NCI-H2196 treated with DMSO at 0.1 percent for 48 hours (cell line): ENCODE data around the gene STOX2.
A peak's percentile ranks its signal among the peaks of the same experiment; 100 is the strongest.

Experiments
- DNase-seq: peaks from one replicate; lab custom pipeline; 2025; ENCODE audit not compliant: unreplicated experiment; lab: John Stamatoyannopoulos, UW

Gene STOX2, protein sequence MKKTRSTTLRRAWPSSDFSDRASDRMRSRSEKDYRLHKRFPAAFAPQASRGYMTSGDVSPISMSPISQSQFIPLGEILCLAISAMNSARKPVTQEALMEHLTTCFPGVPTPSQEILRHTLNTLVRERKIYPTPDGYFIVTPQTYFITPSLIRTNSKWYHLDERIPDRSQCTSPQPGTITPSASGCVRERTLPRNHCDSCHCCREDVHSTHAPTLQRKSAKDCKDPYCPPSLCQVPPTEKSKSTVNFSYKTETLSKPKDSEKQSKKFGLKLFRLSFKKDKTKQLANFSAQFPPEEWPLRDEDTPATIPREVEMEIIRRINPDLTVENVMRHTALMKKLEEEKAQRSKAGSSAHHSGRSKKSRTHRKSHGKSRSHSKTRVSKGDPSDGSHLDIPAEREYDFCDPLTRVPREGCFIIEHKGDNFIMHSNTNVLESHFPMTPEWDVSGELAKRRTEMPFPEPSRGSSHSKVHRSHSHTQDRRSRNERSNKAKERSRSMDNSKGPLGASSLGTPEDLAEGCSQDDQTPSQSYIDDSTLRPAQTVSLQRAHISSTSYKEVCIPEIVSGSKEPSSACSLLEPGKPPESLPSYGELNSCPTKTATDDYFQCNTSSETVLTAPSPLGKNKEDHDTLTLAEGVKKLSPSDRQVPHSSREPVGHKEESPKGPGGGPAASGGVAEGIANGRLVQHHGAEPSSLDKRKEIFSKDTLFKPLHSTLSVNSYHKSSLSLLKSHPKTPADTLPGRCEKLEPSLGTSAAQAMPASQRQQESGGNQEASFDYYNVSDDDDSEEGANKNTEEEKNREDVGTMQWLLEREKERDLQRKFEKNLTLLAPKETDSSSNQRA (N-terminal part only)

DNA sequence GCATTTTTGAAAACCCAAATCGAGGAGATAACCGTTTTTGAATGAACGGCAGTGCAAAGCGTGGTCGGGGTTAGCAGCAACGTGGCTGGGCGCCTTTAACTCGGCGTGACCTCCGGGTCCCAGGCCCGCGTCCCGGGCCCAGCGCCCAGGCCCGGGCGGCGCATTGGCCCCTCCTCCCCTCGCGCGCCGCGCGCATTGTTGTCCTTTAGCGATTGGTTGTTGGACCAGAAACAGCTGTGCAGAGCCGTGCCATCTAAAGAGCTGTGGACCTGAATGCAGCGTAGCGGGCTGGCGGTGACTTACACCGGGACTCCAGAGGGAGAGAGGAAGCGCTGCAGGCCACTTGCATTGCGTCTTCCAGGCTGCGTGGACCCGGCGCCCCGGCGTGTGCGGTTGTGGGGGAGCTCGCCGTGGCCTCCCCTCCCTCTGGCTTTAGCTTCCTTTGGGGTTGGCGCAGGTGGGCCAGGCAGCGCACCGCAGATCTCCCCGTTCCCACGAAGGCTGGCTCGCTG is at the start of gene STOX2:
STOX2 (plus strand) TSS at position 227 of the 512 bp plus-strand sequence. CDS start 1,484 bp downstream, outside the sequence.
- DNase-seq = no peak

DNA sequence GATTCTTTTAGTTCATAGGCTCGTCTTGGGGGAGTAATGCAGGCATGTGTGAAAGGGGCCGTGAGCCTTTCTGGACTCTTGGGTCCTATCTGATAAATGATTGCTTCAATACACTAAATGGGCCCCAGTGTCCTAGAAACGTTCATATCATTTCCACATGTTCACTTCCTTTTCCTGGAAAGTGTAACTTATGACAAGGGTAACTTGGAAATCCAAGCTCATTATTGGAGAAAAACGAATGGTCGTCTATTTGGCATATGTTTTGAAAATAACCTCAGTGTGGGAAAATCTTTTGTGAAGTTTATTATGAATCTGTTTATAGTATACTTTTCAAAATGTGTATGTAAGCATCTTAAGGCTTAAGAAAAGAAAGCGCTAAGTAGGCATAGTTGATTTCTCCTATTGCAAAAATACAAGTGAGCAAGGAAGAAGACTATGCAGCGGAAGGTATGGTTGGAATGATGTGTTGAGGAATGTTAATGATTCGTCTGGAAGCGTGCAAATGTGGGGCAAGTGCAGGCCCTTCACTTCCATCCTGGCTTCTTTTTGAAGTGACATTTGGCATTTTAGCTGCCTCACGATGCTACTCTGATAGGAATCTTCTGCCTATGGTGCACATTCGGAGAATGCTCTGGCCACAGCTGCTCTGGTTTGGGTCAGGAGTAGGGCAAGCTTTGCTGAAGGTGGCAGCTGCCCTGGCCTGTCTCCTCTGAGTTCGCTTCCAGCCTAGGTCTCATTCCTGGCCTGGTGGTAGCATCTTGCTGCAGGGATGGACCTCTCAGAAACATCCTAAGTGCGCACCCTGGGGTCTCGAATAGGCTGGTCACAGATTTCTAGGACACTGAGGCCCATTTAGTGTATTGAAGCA is 49.5 kb upstream of the STOX2 start:
- DNase-seq = no peak

DNA sequence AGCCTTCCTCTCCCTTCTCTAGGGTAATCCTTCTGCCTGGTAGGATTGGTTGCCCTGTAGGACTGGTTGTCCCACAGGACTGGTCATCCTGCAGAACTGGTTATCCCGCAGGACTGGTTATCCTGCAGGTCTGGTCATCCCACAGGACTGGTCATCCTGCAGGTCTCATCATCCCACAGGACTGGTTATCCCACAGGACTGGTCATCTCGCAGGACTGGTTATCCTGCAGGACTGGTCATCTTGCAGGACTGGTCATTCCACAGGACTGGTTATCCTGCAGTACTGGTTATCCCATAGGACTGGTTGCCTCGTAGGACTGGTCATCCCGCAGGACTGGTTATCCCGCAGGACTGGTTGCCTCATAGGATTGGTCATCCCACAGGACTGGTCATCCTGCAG is 48.1 kb upstream of the STOX2 start:
- DNase-seq = no peak

DNA sequence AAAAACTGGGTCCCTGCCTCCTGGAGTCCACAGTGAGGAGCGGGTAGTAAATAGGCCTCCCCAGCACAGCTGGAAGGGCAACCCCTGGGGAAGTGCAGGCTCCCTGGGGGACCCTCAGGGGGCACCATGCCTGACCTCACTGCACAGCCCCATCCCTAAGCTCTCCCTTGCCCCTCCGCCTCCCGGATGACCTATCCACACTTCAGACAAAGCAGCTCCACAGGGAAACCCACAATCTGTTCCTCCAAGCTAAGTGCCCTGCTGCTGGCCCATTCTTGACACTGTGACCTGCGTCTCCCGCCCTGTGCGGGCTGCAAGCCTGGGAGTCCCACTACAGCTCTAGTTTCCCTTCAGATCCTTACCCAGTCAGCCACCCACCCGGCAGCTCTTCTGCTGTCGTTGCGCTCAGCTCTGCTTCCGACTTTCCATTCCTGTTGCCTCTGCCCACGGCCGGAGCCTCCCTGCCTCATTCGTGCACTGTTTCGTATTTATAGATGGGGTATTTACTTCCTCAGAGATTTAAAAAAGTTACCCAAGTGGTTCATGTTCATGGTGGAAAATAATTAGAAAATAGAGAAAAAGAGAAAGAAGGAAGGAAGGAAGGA is 47.0 kb upstream of the STOX2 start:
- no peak for DNase-seq

DNA sequence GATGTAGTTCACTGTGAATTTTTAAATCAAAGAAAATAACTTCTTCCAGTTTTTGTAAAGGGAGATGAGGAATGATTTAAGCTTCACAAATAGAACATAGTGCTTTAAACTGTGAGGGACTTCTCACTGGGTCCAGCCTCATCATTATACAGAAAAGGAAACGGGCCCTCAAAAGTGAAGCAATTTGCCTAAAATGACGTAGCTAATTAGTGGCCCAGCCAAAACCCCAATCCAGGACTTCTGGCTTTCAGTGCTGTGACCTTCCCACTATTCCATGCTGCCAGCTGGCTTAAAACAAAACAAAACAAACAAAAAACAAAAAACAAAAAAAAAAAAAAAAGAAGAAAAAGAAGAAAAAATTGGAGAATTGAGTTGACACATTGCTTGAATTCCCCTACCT is 45.0 kb upstream of the STOX2 start:
- DNase-seq = no peak

DNA sequence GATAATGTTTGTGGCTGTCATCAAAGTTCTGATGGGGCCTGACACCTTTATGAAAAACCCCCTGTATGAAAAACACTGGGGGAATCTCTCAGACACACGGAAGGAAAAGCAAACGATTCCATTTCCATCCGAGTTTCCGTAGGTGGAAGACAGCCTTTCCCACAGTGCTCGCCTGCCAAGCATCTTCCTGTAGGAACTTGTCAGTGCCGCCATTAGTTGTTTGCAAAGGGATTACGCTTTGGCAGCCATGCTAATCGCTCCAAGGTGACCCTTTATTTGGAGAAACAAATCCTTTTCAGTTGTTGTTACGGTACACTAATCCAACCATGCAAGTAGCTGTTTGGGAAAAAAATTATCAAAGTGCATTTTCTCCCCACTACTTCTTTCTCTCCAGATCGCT is 44.4 kb upstream of the STOX2 start:
- DNase-seq = no peak

DNA sequence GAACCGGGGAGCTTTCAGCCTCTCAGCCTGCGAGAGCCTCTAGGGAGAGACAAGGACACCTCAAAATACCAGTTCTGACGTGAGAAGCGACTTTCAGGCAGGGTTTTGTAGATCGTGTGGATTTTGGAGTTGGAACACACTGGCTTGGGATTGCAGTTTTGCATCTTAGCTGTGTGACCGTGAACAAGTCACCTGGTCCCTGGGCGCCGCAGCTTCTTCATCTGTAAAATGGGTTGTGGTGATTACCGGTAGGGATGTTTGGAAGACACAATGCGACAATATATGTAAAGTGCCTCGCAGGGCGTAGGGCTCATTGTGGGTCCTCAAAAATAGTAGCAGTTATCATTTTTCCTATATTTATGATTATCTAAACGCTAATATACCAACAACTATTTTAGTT is 43.7 kb upstream of the STOX2 start:
- DNase-seq = no peak

DNA sequence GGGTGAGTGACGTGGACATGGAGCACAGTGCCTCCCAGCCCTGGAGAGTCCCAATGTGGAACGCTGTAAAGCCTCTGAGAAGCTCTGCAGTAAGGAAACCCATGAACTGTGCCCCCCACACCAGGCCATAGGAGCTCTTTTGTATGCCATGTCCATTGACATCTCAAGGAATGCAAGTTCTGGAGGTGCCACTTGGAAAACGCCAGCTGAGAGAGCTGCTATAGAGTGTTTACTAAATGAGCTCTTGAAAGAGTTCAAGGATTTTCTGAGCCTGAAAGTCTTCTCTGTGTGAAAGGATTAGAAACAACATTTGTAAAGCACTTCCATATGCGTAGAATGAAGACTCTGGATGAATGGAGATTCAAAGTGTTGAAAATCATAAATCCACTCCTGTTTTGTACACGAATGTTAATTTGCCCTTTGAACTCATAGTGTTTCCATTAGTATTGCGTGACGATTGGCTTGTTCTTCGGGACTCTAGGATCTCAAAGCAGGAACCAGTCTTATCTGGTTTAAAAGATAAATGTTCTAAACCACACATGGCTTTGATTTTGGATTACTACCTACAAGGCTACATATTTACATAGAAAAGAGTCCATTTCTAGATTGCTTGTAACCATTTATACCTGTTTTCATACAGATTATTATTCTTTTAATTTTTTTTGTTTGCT is 41.8 kb upstream of the STOX2 start:
- no peak for DNase-seq

DNA sequence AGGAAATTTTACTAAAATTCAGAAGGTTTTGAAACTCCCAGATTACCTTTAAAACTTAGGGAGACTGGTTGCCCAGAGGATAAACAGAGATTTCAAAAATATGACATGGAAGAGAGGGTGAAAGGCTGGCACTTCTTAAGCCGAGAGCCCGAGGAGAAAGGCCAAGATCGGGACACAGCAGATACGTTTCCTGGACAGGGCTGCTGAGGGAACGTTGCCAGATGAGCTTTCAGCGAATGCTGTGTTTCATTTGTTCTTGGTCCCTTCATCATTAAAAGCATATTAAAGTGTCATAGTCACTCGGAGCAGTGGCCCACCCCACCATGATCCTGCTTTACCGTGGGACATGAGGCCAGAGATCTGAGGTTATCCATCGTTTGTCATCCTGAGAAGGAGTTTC is 37.9 kb upstream of the STOX2 start:
- no peak for DNase-seq

DNA sequence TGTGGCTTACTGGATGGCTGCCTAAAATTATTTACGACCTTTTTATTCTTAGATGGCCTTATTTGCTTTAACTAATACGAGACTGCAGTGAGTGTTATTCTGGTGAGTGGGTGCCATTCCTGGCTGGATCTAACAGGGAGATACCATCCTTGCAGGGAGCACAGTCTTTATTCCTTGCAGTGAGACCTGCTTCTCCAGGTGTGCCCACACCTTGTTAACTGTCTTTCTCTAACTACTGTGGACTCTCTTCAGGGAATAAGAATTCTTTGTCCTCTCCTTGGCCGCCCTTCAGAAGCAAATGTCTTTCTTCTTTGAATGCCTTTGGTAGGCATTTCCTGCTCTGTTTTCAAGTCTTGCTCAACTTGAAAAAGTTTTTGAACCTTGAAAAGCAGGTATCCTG is 34.1 kb upstream of the STOX2 start:
- no peak for DNase-seq

DNA sequence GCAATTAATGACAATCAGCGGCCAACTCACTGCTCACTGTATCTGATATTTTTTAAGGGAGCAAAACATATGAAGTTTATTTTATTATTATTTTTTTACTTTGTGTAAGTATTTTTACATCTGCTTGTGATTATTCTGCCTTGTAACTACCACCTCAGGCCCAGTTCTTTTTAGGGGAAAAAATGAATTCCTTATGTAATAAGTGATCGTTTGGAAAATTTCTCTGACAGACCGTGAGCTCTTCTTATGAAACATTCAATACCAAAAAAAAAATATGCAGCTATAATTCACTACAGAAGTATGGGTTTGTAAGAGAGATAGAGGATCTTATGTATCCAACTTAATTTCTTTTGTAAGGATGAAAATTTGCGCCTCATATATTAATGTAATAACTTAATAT is 33.5 kb upstream of the STOX2 start:
- DNase-seq = no peak

DNA sequence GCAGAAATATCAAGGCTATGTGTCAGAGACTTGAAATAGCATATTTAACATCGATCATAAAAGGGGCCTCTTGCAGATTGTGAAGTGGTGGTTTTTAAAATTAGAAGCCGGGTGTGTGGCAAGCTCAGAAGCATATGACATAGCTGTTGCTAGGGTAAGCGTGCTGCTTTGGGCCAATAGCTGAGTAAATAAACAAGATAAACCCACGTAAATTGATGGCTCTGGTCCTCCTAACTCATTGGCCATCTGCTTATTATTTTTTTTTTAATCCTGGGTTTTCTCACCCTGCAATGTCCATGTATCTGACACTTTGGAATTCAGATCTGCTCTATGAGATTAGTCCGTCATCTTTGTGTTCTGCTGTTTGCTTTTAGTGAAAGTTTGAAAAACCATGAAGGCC is 32.6 kb upstream of the STOX2 start:
- DNase-seq = no peak

DNA sequence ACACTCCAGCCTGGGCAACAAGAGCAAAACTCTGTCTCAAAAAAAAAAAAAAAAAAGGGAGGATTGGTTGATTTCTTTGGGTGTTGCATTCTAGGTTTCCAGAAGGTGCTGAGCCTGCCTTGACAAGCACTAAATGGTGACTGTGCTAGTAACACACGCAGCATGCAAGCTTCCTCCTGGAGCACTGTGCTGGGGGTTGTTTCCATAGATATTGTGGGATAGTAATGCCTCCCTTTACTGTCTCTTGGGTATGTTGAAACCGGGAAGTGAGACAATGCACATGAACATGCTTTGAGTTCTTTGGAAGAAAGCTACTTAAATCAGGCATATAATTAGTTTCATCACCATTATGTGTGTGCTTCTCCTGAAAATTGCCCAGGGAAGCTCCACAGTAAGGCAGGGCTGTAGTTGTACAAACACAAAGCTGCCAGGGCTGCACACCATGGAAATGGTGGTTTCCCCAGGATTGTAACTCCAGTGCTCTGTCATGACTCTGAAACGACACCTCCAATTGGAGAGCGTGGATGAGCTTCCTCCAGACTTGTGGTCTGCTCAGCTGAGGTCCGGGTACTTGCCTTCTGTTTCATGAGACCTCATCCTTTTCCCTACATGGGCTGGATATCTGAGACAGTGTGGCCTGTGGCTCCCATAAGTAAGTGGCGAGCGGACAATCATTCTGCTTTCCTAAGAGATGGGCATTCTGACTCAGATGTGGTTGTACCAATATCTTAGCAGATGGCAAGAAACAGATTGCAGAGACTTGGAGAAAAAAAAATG is 31.5 kb upstream of the STOX2 start:
- no peak for DNase-seq

DNA sequence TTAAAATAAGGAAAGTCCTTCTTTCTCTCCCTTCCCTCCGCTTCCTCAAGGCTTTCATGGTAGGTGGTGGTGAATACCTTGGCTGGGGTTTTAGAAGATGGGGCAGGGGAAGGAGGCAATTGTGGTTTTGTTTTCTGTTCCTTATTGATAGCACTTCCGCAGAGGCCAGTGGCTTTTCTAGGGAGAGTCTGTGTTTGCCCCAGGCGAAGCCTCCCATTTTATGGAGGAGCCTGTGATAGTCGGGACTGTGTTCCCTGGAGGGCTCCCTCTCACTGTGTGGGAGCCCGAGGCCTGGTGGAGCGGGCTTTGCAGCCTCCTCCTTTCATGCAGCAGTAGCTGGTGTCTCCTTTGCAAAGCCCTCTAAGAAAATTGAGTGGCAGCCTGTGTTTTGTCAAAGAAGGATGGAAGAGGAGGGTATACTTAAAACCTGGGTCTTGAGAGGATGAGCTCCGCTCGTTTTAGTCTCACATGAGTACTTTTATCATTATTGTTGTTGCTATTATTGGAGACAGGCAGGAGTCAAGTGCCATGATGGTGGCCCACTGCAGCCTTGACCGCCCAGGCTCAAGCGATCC is 29.8 kb upstream of the STOX2 start:
- no peak for DNase-seq

DNA sequence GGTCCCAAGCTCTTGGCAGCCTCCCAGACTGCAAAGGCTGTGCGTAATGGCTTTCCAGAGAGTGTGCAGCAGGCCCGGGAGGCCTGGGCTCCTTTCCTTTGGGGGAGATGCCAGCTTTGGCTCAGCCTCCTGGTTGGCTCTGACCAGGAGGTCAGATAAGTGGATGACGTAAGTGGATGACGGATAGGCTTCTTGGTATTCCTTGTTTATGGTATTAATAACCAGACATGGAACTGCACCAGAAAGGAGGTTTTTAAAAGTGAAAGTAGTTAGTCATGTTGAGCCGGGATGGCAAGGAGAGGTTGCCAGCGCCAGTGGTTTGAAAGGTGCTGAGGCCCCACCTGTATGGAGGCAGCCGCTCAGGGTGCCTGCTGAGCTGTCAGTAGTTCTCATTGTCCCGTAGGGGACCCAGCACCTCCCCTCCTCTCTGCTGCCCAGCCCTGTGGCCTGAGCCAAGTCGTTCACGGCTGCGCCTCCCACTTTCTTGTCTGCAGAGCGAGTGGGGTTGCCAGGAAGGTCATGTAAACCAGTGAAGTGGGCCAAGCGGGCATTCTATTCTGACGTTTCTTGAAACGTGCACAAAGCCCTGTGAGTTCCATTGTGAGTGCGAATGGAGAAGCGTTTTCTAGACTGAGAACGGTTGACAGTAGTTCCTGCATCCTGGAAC is 28.7 kb upstream of the STOX2 start:
- peak; percentile 42 for DNase-seq

DNA sequence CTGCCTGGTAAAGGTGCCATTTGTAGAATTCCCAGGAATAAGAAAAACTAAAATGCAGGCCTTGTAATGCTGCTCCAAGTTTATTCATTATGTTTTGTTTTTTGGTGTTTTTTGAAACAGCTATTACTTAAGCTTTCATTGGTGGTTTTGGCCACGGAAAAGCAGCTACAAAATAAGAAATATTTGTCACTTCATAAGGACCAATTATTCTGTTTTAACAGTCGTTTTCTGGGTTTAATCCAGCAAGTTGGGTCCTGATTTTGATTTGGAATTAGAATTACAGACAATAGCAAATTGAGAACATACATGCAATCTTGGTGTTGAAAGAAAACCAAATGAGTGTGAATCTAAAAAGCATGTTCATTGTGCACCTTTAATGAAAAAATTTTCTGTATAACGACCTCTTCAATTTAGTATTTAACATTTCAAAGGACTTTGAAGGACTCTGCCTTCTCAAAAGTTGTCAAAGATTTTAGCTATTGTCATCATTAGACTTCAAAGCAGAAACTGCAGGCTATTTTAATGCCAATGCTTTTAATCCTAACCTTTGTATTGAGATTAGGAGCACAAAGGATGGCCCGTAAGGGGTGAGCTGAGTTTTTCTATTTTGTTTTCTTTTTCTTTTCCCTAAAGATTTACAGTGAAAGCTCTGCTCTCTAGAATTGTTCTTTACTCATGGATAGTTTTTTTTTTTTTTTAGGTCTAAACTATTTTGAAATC is 26.7 kb upstream of the STOX2 start:
- DNase-seq = no peak

DNA sequence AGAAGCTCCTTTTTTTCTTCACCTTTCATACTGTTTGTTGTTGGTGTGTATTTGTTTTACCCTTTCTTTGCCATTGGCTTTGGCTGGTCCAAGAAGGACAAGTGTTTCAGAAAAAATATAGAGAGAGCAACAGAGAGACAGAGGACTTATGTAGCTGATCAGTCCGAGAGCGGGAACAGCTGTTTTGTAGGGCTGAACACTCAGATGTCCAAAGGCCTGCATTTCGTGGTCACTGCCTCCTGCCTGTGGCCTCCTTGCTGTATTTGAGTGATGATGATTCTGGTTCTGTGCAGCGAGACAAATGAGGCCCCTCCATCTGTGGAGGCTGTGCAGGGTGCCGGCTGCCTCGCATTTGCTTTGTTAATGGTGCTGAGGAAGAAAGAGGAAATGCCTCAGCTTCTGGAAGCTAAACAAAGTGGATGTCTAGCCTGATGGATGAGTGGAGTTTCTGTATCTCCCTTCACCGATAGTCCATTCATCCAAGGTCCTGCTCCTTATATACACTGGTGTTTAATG is 19.8 kb upstream of the STOX2 start:
- DNase-seq = no peak

DNA sequence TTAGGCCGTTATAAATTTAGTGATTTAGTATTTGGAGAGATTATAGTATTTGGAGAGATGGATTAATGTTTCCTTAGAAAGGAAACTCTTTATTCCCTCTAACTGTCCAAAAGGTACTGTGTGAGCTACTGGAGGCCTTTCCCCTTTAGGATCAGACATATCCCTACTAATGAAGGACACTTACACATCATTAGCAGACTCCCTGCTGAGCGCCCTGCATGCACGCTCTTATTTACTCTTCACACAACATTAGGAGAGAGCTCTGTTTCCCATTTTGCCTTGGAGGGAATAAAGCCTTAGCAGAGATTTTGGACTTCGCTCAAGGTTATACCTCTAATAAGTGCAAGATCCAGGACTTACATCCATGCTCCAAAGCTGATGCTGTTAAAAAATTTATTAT is 17.8 kb upstream of the STOX2 start:
- DNase-seq = no peak
